ENCODE data around the gene RIC8B. TPM values are rescaled to one million over a fixed set of nuclear protein-coding genes. Genes with fewer than 3 reads are reported as not detected.

RIC8B gene
- total RNA-seq, 2 donors from 2014 or later = 15.6 to 22.1 TPM

DNA sequence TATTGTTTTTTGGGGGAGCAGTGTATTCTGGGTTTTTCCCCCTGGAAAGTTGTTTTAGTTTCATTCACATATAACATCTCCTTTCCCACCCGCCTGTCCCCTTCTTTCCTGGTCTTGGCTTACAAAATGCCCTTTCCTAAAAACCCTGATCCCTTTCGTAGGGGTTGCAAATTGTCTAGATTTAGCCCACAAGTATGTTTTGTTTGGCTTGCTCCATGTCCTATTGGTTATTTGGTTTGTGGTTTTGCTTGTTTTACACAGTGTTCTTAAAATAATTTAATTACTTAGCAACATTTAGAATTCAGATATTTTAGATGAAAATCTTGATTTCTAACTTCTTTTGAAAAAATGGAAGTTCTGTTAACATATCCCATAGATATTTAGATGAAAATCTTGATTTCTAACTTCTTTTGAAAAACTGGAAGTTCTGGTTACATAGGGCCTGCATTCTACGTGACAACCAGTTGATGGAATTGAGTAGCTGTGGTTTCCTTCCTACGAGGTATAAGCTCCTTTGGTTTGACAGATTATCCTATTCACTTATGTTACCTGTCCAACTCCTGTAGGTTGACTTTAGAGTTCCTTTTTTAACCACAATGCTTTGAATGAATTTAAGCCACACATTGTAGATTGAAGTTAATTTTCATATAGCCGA is 92.1 kb downstream of the RIC8B start:
- WGBS, 2 donors = 86 to 92% methylated on average over 5 of the region's 5 CpGs

DNA sequence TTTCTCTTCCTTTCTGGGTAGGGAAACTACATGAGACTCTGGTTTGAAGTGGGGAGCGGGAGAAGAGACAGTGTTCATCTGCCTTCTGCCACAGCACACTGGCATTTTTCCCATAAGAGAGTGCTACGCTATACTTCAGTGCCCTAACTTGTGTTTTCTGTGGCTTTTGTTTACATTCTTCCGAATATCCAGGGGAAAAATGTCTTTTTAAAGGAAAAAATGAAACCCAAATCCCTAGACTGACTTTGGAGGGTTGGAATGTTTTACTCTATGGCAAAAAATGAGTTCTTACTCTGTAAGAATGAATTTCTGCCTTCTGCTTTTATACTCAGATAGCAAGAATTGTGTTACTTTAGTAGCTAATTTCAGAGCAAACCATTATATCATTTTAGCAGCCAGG is 93.2 kb downstream of the RIC8B start:
- H3K27ac ChIP-seq = no peak overlapping the region
- 90 to 95% methylated on average over 3 of the region's 3 CpGs for WGBS, 2 donors
- intact Hi-C loops (cut with DNase I) = no loop called here
- DNase-seq = no peak
- H3K4me3 ChIP-seq = no peak overlapping the region
- no peak for ATAC-seq
- H3K9me3 ChIP-seq = no peaks in the 10 kb centered on the region
- H3K4me1 ChIP-seq = no peaks in the 10 kb centered on the region
- TF ChIP-seq, protein P1, sequence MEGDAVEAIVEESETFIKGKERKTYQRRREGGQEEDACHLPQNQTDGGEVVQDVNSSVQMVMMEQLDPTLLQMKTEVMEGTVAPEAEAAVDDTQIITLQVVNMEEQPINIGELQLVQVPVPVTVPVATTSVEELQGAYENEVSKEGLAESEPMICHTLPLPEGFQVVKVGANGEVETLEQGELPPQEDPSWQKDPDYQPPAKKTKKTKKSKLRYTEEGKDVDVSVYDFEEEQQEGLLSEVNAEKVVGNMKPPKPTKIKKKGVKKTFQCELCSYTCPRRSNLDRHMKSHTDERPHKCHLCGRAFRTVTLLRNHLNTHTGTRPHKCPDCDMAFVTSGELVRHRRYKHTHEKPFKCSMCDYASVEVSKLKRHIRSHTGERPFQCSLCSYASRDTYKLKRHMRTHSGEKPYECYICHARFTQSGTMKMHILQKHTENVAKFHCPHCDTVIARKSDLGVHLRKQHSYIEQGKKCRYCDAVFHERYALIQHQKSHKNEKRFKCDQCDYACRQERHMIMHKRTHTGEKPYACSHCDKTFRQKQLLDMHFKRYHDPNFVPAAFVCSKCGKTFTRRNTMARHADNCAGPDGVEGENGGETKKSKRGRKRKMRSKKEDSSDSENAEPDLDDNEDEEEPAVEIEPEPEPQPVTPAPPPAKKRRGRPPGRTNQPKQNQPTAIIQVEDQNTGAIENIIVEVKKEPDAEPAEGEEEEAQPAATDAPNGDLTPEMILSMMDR (IDR thresholded peaks at IDR 0.05) = no peak
- TF ChIP-seq POLR2A (IDR thresholded peaks at IDR 0.05) = no peak
- H3K27me3 ChIP-seq = no peaks in the 10 kb centered on the region
- H3K36me3 ChIP-seq (replicated peaks in 1 of 2; ENCODE audit: insufficient read depth in 1 of 2, low read depth in 2 of 2) = no peaks in the 10 kb centered on the region

More for the DNA sequence above, 92.1 kb downstream of the RIC8B start:
- Histone ChIP-seq H3K4me1 (no peaks in the 10 kb centered on the region), H3K36me3 (replicated peaks in 1 of 2; ENCODE audit: insufficient read depth in 1 of 2, low read depth in 2 of 2) (no peaks in the 10 kb centered on the region), H3K27ac (no peak overlapping the region), H3K27me3 (no peaks in the 10 kb centered on the region), H3K4me3 (no peak overlapping the region), H3K9me3 (no peaks in the 10 kb centered on the region)
- DNase-seq = no peak
- no peak for ATAC-seq
- TF ChIP-seq, protein P1 (IDR thresholded peaks at IDR 0.05) = no peak
- intact Hi-C loops (cut with DNase I) = no loop called here

- ATAC-seq (no peak), DNase-seq (no peak)
- 85 to 89% methylated on average over 10 of the region's 10 CpGs for WGBS, 2 donors
- intact Hi-C loops (cut with DNase I) = no loop called here
- H3K36me3 ChIP-seq (replicated peaks in 1 of 2; ENCODE audit: insufficient read depth in 1 of 2, low read depth in 2 of 2) = no peaks in the 10 kb centered on the region
- TF ChIP-seq, protein P1 (IDR thresholded peaks at IDR 0.05) = no peak
- TF ChIP-seq POLR2A (IDR thresholded peaks at IDR 0.05) = no peak
- no peak overlapping the region for H3K4me3 ChIP-seq
- H3K27ac ChIP-seq = no peak overlapping the region
- H3K9me3 ChIP-seq = no peaks in the 10 kb centered on the region
- H3K4me1 ChIP-seq = no peaks in the 10 kb centered on the region
- no peaks in the 10 kb centered on the region for H3K27me3 ChIP-seq
Observed at GRCh38 chr12:106868982-106869700, 94.7 kb downstream of the RIC8B start.

DNA sequence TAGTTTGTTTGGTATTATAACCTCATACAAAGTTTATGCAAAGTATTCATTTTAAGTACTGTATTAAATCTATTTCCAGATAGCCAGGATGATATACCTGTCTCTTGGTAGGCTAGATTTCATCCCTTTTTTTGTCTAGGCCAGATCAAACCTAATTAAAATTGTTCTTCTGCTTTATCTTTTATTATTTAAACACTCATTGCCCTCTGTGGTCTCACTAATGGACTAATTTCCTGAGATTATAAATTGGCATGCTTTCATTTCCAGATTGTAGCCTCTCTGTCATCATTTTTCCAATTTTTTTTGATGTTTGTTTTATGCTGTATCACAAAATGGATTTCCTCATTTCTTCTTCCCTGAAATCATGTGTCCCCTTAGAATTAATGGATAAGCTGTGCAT is 95.6 kb downstream of the RIC8B start:
- no peak for ATAC-seq
- DNase-seq = no peak
- Histone ChIP-seq H3K36me3 (replicated peaks in 1 of 2; ENCODE audit: insufficient read depth in 1 of 2, low read depth in 2 of 2) (no peaks in the 10 kb centered on the region), H3K9me3 (no peaks in the 10 kb centered on the region), H3K4me3 (no peak overlapping the region), H3K27me3 (no peaks in the 10 kb centered on the region), H3K27ac (no peak overlapping the region), H3K4me1 (no peaks in the 10 kb centered on the region)
- TF ChIP-seq, protein P1 (IDR thresholded peaks at IDR 0.05) = no peak
- no peak for TF ChIP-seq POLR2A (IDR thresholded peaks at IDR 0.05)
- intact Hi-C loops (cut with DNase I) = no loop called here

DNA sequence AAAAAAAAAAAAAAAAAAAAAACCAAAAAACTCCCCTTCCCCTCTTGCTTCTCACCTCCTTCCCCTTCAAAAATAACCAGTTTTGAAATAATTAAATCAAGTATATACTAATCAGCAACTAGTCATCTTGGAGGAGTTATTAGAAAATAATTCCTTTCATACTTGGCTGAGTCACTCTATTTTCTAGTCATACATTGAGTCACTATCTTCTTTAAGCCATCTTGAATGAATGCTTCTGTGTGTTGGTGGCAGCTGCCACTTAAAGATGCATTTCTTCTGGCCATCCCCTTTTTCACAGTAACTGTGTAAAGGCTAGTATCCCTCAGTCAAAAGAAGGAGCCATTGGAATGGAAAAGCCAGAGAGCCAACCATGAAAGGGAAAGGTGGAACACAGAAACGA is 97.0 kb downstream of the RIC8B start:
- no peaks in the 10 kb centered on the region for H3K4me1 ChIP-seq
- H3K27me3 ChIP-seq = no peaks in the 10 kb centered on the region
- H3K9me3 ChIP-seq = no peaks in the 10 kb centered on the region
- H3K4me3 ChIP-seq = no peak overlapping the region
- 76 to 96% methylated on average over 1 of the region's 1 CpG for WGBS, 2 donors
- DNase-seq = no peak
- peaks cover 0 to 1% of the 10 kb centered on the region in 2 donors for H3K36me3 ChIP-seq (replicated peaks in 1 of 2; ENCODE audit: insufficient read depth in 1 of 2, low read depth in 2 of 2)
- intact Hi-C loops (cut with DNase I) = no loop called here
- no peak for ATAC-seq
- TF ChIP-seq, protein P1 (IDR thresholded peaks at IDR 0.05) = no peak
- TF ChIP-seq POLR2A (IDR thresholded peaks at IDR 0.05) = no peak
- no peak overlapping the region for H3K27ac ChIP-seq
